WERI-Rb-1 (cell line): Measurements from ENCODE around the gene SORL1.

ENCODE experiments used
- DNase-seq: peaks from one replicate; pipeline ENCODE4 v3.0.0-alpha.2; 2020
- H3K27ac ChIP-seq: fragments of 250-450 bp; sonication (Bioruptor Pico); 2 replicates; pipeline ENCODE4 v1.5.1; 2020; ENCODE audit warnings: mild to moderate bottlenecking, moderate library complexity
- H3K27me3 ChIP-seq: fragments of 250-450 bp; sonication (Bioruptor Pico); 2 replicates; pipeline ENCODE4 v1.5.1; 2021; ENCODE audit warnings: mild to moderate bottlenecking, low read depth, moderate library complexity; ENCODE audit not compliant: insufficient read depth, severe bottlenecking
- H3K36me3 ChIP-seq: fragments of 250-450 bp; sonication (Bioruptor Pico); 2 replicates; pipeline ENCODE4 v1.5.1; 2020; ENCODE audit warnings: mild to moderate bottlenecking, moderate library complexity
- H3K4me3 ChIP-seq: 2 replicates; pipeline ENCODE4 v1.5.1; 2011; ENCODE audit warnings: low read depth, mild to moderate bottlenecking, control low read depth, low read length
- H3K9me3 ChIP-seq: fragments of 250-450 bp; sonication (Bioruptor Pico); 2 replicates; pipeline ENCODE4 v1.5.1; 2021; ENCODE audit warnings: mild to moderate bottlenecking, moderate library complexity; ENCODE audit not compliant: severe bottlenecking
- CTCF ChIP-seq: IDR thresholded peaks from 2 replicates; pipeline ENCODE4 v1.5.1; 2011; ENCODE audit warnings: low read depth, mild to moderate bottlenecking, control low read depth, inconsistent platforms, low read length

Gene SORL1

GRCh38 chr11:121417607-121418006, 34.5 kb upstream of the SORL1 start:
- Histone ChIP-seq H3K27ac (no peak overlapping the region), H3K36me3 (no peaks in the 10 kb centered on the region), H3K27me3 (no peaks in the 10 kb centered on the region), H3K9me3 (no peaks in the 10 kb centered on the region), H3K4me3 (no peak overlapping the region)
- DNase-seq: no peak
- no peak for TF ChIP-seq CTCF

- Histone ChIP-seq H3K9me3 (no peaks in the 10 kb centered on the region), H3K27me3 (no peaks in the 10 kb centered on the region), H3K27ac (no peak overlapping the region), H3K36me3 (no peaks in the 10 kb centered on the region), H3K4me3 (no peak overlapping the region)
- no peak for DNase-seq
- no peak for TF ChIP-seq CTCF
These were observed 33.4 kb upstream of the SORL1 start for GRCh38 chr11:121418625-121419114.

GRCh38 chr11:121419836-121420235, 32.3 kb upstream of the SORL1 start:
- H3K4me3 ChIP-seq: no peak overlapping the region
- no peaks in the 10 kb centered on the region for H3K36me3 ChIP-seq
- no peak overlapping the region for H3K27ac ChIP-seq
- no peak for DNase-seq
- H3K9me3 ChIP-seq: no peaks in the 10 kb centered on the region
- H3K27me3 ChIP-seq: no peaks in the 10 kb centered on the region
- no peak for TF ChIP-seq CTCF

DNA sequence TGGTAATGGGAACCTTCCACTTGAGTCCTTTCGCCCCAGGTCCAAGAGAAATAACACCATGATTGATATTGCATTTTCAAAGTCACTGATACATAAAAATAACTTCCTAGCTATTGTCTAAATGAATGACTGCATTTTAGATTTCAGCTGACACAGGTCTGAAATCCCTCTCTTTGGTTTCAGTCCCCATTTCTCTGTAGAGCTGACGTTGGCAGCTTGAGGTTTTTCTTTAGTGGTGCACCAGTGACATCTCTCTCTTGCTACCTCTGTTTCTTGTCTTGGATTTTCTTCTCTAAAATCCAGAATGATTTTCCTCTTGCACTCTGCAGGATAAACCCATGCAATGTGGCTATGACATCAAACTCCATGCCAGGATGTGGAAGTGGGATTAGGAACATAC, 31.7 kb upstream of the SORL1 start:
- DNase-seq: no peak
- no peak overlapping the region for H3K27ac ChIP-seq
- no peaks in the 10 kb centered on the region for H3K36me3 ChIP-seq
- TF ChIP-seq CTCF: no peak
- no peak overlapping the region for H3K4me3 ChIP-seq
- H3K9me3 ChIP-seq: no peaks in the 10 kb centered on the region
- H3K27me3 ChIP-seq: no peaks in the 10 kb centered on the region

- H3K27me3 ChIP-seq: no peaks in the 10 kb centered on the region
- peak; percentile 39 for DNase-seq
- no peak for TF ChIP-seq CTCF
- no peaks in the 10 kb centered on the region for H3K36me3 ChIP-seq
- H3K9me3 ChIP-seq: no peaks in the 10 kb centered on the region
- H3K27ac ChIP-seq: no peak overlapping the region
- no peak overlapping the region for H3K4me3 ChIP-seq
These were observed 30.8 kb upstream of the SORL1 start for GRCh38 chr11:121421149-121421901.

GRCh38 chr11:121422675-121423074, 29.4 kb upstream of the SORL1 start:
- Histone ChIP-seq H3K9me3 (no peaks in the 10 kb centered on the region), H3K4me3 (no peak overlapping the region), H3K27ac (no peak overlapping the region), H3K27me3 (no peaks in the 10 kb centered on the region), H3K36me3 (no peaks in the 10 kb centered on the region)
- DNase-seq: no peak
- no peak for TF ChIP-seq CTCF
